Mammary epithelial cell (primary cell): ENCODE results near the gene DIAPH3.

ENCODE experiments used
- EZH2 ChIP-seq: IDR thresholded peaks from 2 replicates; pipeline ENCODE4 v1.6.1; 2012; ENCODE audit warnings: low read length, inconsistent platforms, borderline replicate concordance
- TF ChIP-seq, protein P1 (sequence below), 2 donors: IDR thresholded peaks in 1 of 2; conservative IDR thresholded peaks in 1 of 2; 2 replicates each; pipeline ENCODE4 v1.5.1; 2011 to 2012; ENCODE audit warnings: inconsistent platforms in 2 of 2, low read length in 2 of 2, mild to moderate bottlenecking in 2 of 2, control low read depth in 1 of 2, low read depth in 1 of 2; ENCODE audit not compliant: insufficient read depth in 1 of 2; ENCODE audit errors: extremely low read depth in 1 of 2

DNA sequence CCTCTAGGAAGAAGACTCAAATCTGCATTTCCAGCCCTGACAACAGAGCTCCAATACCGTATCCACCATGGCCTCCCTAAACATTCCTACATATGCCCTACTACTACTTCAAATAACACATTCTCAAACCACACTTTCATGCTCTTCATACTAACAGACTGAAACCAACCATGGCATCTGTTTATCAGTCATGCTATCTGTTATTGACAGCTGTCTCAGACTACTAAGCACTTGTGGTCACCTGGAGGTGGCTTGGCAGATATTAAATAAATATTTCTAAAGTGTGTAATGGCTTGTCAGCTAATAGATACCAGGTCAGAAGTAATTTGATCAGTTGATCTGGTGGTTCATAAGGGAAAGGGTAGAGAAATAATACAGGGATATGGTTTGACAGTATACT is 489.1 kb downstream of the DIAPH3 start:
- TF ChIP-seq EZH2 = no peak
- TF ChIP-seq, protein P1, sequence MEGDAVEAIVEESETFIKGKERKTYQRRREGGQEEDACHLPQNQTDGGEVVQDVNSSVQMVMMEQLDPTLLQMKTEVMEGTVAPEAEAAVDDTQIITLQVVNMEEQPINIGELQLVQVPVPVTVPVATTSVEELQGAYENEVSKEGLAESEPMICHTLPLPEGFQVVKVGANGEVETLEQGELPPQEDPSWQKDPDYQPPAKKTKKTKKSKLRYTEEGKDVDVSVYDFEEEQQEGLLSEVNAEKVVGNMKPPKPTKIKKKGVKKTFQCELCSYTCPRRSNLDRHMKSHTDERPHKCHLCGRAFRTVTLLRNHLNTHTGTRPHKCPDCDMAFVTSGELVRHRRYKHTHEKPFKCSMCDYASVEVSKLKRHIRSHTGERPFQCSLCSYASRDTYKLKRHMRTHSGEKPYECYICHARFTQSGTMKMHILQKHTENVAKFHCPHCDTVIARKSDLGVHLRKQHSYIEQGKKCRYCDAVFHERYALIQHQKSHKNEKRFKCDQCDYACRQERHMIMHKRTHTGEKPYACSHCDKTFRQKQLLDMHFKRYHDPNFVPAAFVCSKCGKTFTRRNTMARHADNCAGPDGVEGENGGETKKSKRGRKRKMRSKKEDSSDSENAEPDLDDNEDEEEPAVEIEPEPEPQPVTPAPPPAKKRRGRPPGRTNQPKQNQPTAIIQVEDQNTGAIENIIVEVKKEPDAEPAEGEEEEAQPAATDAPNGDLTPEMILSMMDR (conservative IDR thresholded peaks at IDR 0.05 in 1 of 2, IDR thresholded peaks at IDR 0.05 in 1 of 2; ENCODE audit: extremely low read depth in 1 of 2, insufficient read depth in 1 of 2, low read depth in 1 of 2, low read length in 2 of 2) = no peak
